ENCODE results near the gene CFAP92.

CFAP92 gene

DNA sequence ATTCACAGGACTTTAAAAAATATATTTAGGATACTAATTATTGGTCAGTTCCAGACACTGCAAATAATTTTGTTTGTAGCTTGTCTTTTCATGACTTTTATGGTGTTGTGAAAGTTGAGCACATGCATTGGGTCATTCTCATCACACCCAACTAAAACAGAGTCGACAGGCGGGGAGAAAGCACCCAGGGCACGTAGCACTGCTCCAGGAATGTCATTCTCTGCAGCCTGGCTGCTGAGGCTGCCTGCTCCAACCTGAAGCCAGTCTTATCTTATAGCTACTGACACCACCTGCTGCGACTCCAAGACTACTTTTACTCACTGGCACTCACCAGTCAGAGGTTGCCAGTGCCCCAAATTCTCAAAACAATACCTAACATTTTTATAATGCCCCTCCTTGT, 57.5 kb downstream of the CFAP92 start:
- TF ChIP-seq FOXP2 (optimal IDR thresholded peaks at IDR 0.05; ENCODE audit: borderline replicate concordance, extremely low read depth, extremely low read length, insufficient read depth) (no peak), TAF1 (IDR thresholded peaks at IDR 0.05; ENCODE audit: borderline replicate concordance, insufficient read depth, low read length) (no peak), POLR2AphosphoS5 (IDR thresholded peaks at IDR 0.05; ENCODE audit: low read depth, low read length) (no peak), SIN3A (IDR thresholded peaks at IDR 0.05; ENCODE audit: borderline replicate concordance, insufficient read depth, low read length) (no peak)
- TF ChIP-seq, protein P1, sequence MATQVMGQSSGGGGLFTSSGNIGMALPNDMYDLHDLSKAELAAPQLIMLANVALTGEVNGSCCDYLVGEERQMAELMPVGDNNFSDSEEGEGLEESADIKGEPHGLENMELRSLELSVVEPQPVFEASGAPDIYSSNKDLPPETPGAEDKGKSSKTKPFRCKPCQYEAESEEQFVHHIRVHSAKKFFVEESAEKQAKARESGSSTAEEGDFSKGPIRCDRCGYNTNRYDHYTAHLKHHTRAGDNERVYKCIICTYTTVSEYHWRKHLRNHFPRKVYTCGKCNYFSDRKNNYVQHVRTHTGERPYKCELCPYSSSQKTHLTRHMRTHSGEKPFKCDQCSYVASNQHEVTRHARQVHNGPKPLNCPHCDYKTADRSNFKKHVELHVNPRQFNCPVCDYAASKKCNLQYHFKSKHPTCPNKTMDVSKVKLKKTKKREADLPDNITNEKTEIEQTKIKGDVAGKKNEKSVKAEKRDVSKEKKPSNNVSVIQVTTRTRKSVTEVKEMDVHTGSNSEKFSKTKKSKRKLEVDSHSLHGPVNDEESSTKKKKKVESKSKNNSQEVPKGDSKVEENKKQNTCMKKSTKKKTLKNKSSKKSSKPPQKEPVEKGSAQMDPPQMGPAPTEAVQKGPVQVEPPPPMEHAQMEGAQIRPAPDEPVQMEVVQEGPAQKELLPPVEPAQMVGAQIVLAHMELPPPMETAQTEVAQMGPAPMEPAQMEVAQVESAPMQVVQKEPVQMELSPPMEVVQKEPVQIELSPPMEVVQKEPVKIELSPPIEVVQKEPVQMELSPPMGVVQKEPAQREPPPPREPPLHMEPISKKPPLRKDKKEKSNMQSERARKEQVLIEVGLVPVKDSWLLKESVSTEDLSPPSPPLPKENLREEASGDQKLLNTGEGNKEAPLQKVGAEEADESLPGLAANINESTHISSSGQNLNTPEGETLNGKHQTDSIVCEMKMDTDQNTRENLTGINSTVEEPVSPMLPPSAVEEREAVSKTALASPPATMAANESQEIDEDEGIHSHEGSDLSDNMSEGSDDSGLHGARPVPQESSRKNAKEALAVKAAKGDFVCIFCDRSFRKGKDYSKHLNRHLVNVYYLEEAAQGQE (IDR thresholded peaks at IDR 0.05; ENCODE audit: insufficient read depth in 1 of 2, low read depth in 2 of 2, low read length in 2 of 2) = no peak

DNA sequence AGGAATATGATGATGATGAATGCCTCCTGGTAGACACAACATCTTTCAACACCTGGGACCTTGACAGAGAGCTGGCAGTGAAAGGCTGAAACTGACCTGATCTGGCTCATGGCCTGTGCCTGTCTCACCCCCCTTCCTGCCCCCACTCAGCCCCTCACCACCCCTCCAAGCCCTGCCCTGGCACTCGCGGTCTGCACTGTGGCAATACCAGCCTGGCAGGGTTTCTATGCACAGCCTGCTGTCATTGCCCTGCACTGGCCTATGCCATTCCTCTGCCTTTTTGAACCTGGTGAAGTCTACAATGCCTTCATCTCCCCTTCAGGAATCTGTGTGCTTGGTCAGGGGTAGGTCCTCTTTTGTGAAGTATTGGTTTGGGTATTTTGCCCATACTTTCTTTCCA, 58.0 kb downstream of the CFAP92 start:
- TF ChIP-seq, protein P1 (IDR thresholded peaks at IDR 0.05; ENCODE audit: insufficient read depth in 1 of 2, low read depth in 2 of 2, low read length in 2 of 2) = no peak
- TF ChIP-seq POLR2AphosphoS5 (IDR thresholded peaks at IDR 0.05; ENCODE audit: low read depth, low read length) (no peak), FOXP2 (optimal IDR thresholded peaks at IDR 0.05; ENCODE audit: borderline replicate concordance, extremely low read depth, extremely low read length, insufficient read depth) (no peak), SIN3A (IDR thresholded peaks at IDR 0.05; ENCODE audit: borderline replicate concordance, insufficient read depth, low read length) (no peak), TAF1 (IDR thresholded peaks at IDR 0.05; ENCODE audit: borderline replicate concordance, insufficient read depth, low read length) (no peak)

DNA sequence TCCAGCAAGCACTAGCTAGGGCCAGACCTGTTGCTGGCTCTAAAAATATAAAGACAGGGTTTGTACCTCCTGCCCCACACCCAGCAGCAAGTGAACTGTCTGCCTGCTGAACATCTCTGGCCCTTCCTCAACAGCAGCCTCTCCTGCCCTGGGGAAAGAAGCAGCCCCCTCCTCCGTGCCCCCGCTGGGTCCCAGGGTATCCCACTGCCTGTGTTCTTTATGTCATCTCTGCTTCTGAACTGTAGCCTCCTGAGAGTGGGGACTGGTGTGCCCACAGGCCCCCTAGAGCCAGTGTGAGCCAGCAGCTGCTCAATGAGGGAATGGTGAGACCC, 60.0 kb downstream of the CFAP92 start:
- TF ChIP-seq, protein P1 (IDR thresholded peaks at IDR 0.05; ENCODE audit: insufficient read depth in 1 of 2, low read depth in 2 of 2, low read length in 2 of 2) = no peak
- TF ChIP-seq FOXP2 (optimal IDR thresholded peaks at IDR 0.05; ENCODE audit: borderline replicate concordance, extremely low read depth, extremely low read length, insufficient read depth) = no peak

DNA sequence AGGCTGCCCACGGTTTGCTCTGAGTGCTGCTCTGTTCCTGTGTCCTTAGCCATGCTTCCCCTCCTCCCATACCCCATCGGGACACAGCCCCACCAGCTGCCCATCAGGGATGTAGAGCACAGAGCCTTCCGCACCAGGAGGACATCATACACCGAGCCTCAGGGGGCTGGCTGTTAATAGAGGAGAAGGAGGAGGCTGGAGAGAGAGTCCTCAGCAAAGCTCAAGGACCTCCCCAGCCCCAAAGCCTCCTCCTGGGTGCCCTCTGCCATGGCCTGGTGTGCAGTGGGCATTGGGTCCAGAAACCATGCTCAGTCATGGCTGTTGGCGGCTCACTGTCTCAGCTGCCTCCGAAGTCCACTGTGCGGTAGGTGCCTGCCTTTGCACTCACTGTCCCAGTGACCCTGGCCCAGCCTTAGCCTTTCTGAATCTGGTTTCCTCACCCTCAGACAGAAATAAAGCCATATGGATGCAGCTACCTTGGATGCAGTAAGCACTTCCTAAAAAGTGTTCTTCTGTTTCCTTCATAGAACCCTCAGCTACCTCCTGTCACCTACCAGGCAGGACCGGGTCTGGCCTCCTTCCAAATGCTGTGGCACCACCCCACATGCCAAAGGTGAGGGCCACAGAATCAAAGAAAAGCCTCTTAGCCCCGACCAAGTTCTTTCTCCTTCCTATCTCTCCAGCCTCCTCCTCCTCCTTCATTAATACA, 60.5 kb downstream of the CFAP92 start:
- TF ChIP-seq SIN3A (IDR thresholded peaks at IDR 0.05; ENCODE audit: borderline replicate concordance, insufficient read depth, low read length) = no peak
- TF ChIP-seq, protein P1 (IDR thresholded peaks at IDR 0.05; ENCODE audit: insufficient read depth in 1 of 2, low read depth in 2 of 2, low read length in 2 of 2) = no peak
- TF ChIP-seq POLR2AphosphoS5 (IDR thresholded peaks at IDR 0.05; ENCODE audit: low read depth, low read length) = no peak
- TF ChIP-seq TAF1 (IDR thresholded peaks at IDR 0.05; ENCODE audit: borderline replicate concordance, insufficient read depth, low read length) = no peak

Measured in PFSK-1 (cell line).